Mucosa of descending colon (tissue), 3 donors: ENCODE results near the gene MRPL10. TPM values are rescaled to one million over a fixed set of nuclear protein-coding genes. Genes with fewer than 3 reads are reported as not detected.

Experiments
- ATAC-seq: fragments of 200-7000 bp; cut with Tn5 transposase; one replicate; pipeline ENCODE4 v1.9.1; 2020; ENCODE audit warnings: mild to moderate bottlenecking, moderate library complexity
- DNase-seq, 3 donors: peaks; one replicate each; pipeline ENCODE4 v3.0.0-alpha.2; 2020
- H3K36me3 ChIP-seq: fragments of 200-600 bp; one replicate; pipeline ENCODE4 v1.8.0; 2021; ENCODE audit warnings: low read depth, mild to moderate bottlenecking
- H3K4me1 ChIP-seq: fragments of 200-600 bp; one replicate; pipeline ENCODE4 v1.8.0; 2021; ENCODE audit warnings: low read depth, mild to moderate bottlenecking
- H3K4me3 ChIP-seq: fragments of 200-600 bp; one replicate; pipeline ENCODE4 v1.8.0; 2021; ENCODE audit warnings: mild to moderate bottlenecking
- H3K9me3 ChIP-seq: fragments of 200-600 bp; one replicate; pipeline ENCODE4 v1.8.0; 2021; ENCODE audit warnings: mild to moderate bottlenecking
- intact Hi-C, 2 donors: fragments of 100-400 bp; cut with DNase I in 1 of 2; cut with micrococcal nuclease in 1 of 2; formaldehyde crosslinking; loops; one replicate each; pipeline versions ENCODE4 v1.11.0 to v1.11.1; 2022; cut with DNase I, micrococcal nuclease
- total RNA-seq, 3 donors: library from RNA; stranded (reverse); fragmentation: NEBNext Ultra II Directional in 2 of 3; extraction: Animal tissue kit (Norgen Biotek cat#: 25700) in 2 of 3; gene quantifications; one replicate each; pipeline versions ENCODE4 v1.2.1 to v1.2.4, GENCODE V29; 2021 to 2023
- TF ChIP-seq, protein P1 (sequence below): fragments of 200-600 bp; IDR thresholded peaks from one replicate; pipeline ENCODE4 v1.8.0; 2022; ENCODE audit warnings: antibody characterized with exemption, mild to moderate bottlenecking
- donor health status: DM: no; HTN: no; CAD: no; lungs with moderate emphysema.
- donor health status: DM: no; HTN: no; CAD: no.
- donor health status: DM: no; HTN: yes; CAD: no.

MRPL10 gene
- total RNA-seq, 3 donors from 2014 or later, result 36.2 to 46.0 (median 41.8) TPM

DNA sequence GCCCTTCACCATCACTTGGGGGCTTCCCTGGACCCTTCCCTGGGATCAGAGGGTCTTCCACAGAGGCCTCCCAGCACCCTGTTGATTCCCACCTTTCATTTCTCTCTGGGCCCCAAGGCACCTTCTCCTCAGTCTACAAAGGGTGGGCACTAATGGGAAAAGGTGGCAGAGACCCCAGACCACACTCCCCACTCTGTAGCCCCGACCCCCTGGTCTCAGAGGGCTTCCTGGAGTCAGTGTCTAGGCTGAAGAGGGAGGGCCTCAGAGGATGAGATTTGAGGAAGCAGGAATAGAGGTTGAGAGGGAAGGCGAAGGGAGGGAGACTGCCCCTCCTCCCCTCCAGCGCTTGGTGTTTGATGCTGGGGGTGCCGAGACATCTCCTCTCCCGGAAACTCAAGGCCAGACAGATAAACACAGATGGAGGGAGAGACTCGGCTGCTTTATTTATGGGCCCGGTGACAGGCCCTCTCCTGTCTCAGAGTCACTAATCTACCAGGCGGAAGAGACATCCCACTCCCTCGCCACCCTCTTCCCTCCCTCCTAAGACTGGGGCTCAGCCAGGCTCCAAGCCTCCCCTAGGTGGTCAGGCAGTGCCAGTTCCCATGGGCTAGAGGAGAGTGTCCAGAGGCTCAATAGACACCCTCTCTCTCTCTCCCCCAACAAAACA is 46.2 kb upstream of the MRPL10 start:
- Histone ChIP-seq H3K4me3 (no peak overlapping the region), H3K36me3 (no peaks in the 10 kb centered on the region), H3K9me3 (no peaks in the 10 kb centered on the region), H3K4me1 (peaks cover 13% of the 10 kb centered on the region)
- DNase-seq (no peak), ATAC-seq (no peak)
- TF ChIP-seq, protein P1, sequence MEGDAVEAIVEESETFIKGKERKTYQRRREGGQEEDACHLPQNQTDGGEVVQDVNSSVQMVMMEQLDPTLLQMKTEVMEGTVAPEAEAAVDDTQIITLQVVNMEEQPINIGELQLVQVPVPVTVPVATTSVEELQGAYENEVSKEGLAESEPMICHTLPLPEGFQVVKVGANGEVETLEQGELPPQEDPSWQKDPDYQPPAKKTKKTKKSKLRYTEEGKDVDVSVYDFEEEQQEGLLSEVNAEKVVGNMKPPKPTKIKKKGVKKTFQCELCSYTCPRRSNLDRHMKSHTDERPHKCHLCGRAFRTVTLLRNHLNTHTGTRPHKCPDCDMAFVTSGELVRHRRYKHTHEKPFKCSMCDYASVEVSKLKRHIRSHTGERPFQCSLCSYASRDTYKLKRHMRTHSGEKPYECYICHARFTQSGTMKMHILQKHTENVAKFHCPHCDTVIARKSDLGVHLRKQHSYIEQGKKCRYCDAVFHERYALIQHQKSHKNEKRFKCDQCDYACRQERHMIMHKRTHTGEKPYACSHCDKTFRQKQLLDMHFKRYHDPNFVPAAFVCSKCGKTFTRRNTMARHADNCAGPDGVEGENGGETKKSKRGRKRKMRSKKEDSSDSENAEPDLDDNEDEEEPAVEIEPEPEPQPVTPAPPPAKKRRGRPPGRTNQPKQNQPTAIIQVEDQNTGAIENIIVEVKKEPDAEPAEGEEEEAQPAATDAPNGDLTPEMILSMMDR, result no peak
- intact Hi-C loops, result no loop called here

DNA sequence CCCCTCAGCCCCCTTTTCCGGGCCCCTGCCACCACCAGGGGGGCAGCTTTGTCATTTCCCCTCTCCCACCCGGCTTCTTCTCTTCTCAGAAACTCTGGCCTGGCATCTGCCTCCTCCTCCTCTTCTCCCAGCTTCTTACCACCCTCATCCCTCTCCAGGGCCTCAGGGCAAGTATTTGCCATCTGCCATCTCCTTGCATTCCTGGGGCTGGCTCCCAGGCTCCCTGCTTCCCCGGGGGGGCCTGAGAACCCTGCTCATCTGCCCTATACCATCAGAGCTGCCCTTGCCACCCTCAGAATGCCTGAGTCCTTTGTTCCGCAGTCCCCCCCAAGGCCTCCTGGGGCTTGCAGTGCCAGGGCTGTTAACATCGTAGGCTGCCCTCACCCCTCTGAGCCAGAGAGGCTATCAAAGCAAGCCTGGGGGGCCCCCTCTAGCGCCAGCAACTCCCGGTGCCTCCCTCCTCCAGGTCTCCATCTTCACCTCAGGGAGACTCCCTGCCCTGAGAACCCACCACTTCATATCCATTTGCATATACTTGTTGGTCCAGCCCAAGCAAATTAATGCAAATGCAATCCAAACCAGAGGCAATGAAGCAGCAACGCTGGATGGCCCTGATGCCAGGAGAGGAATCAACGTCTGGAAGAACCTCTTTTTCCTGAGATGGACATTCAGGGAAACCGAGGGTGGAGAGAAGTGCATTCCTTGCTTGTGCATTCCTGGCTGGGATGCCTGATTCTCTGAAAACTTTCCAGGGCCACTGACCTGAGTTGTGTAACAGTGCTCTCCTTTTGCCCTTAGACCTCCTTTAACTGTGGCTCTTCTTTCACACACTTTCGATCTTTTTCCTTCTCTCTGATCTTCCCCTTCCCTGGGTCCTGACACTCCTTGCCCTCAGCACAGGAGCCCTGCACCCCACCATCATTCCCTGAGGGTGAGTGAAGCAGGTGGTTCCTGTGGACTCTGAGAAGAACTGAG is 44.0 kb upstream of the MRPL10 start:
- DNase-seq (no peak), ATAC-seq (no peak)
- intact Hi-C loops, result no loop called here

DNA sequence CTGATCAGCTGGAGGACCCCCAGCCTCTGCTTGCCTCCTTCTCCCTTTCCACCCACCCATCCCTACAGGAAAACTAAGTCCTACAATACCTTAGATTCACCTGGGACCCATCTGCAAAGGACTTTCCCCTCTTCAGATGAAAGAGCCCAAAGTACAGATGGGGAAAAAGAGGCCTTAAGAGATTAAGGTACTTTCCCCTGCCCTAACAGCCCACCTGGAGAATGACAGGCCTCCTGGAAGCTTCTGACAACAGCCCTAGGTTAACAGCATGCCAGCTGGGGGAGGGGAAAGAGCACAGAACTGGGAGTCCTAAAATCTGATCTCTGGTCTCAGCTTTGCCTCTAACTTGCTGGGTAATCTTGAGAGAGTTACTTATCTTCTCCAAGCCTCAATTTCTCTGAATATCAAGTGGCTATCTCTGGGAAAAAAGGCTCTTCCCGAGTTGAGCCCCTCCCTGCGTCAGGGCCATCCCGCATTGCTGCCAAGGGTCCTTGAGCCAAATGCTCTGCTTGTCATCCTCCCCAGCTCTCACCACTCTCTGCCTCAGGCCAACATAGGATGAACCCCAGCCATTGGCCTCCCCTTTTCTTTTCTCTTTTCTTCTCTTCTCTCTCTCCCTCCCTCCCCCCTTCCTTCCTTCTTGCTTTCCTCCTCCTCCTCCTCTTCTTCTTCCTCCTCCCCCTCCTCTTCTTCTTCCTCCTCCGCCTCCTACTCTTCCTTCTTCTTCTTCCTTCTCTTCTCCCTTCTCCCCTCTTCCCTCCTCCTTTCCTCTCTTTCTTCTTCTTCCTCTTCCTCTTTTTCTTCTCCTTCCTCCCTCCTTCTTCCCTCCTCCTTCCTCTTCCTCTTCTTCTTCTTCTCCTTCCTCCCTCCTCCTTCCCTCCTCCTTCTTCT is 42.1 kb upstream of the MRPL10 start:
- no peak for DNase-seq
- no peaks in the 10 kb centered on the region for H3K9me3 ChIP-seq
- TF ChIP-seq, protein P1, result no peak
- intact Hi-C loops, result no loop called here
- no peaks in the 10 kb centered on the region for H3K36me3 ChIP-seq
- ATAC-seq, result no peak
- no peak overlapping the region for H3K4me3 ChIP-seq
- H3K4me1 ChIP-seq, result no peaks in the 10 kb centered on the region

More for the DNA sequence above, 44.0 kb upstream of the MRPL10 start:
- TF ChIP-seq, protein P1, result no peak
- no peaks in the 10 kb centered on the region for H3K36me3 ChIP-seq
- H3K9me3 ChIP-seq, result no peaks in the 10 kb centered on the region
- H3K4me3 ChIP-seq, result no peak overlapping the region
- no peaks in the 10 kb centered on the region for H3K4me1 ChIP-seq

DNA sequence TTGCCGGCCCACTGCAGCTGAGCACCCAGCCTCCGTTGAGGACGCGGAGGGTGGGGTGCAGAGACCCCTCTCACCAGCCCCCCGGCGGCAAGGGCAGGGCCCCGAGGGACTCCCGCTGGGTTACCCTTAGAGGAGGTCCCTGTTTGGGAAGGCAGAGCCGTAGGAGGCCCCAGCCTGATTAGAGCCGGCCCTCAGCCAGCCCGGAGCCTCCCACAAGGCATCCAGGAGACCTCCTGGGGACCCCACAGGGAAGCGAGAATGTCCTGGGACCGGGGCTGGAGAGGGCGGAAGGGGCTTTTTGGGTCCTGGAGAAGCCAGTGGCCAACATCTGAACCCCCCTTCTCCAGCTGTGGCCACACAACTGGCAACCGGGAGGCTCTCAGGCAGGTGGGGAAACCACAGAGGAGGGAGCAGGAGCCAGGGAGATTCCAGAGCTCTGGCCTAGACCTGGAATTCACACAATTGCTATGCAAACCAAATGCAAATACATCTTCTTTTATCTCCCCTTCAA is 41.4 kb upstream of the MRPL10 start:
- no peak for DNase-seq
- H3K4me3 ChIP-seq, result no peak overlapping the region
- ATAC-seq, result no peak

More for the DNA sequence above, 41.4 kb upstream of the MRPL10 start:
- Histone ChIP-seq H3K36me3 (no peaks in the 10 kb centered on the region), H3K4me1 (no peaks in the 10 kb centered on the region), H3K9me3 (no peaks in the 10 kb centered on the region)
- TF ChIP-seq, protein P1, result no peak
- intact Hi-C loops, result no loop called here
